ENCODE results near the gene ZNF232. TPM values are rescaled to one million over a fixed set of nuclear protein-coding genes. Genes with fewer than 3 reads are reported as not detected.
"Not testable (repeated sequence)": the region's sequence is repeated elsewhere in the genome, so short reads cannot be mapped to it uniquely, and the experiment has no call there.

ZNF232 gene
- polyA plus RNA-seq, 2 donors: 4.3 to 5.8 TPM

DNA sequence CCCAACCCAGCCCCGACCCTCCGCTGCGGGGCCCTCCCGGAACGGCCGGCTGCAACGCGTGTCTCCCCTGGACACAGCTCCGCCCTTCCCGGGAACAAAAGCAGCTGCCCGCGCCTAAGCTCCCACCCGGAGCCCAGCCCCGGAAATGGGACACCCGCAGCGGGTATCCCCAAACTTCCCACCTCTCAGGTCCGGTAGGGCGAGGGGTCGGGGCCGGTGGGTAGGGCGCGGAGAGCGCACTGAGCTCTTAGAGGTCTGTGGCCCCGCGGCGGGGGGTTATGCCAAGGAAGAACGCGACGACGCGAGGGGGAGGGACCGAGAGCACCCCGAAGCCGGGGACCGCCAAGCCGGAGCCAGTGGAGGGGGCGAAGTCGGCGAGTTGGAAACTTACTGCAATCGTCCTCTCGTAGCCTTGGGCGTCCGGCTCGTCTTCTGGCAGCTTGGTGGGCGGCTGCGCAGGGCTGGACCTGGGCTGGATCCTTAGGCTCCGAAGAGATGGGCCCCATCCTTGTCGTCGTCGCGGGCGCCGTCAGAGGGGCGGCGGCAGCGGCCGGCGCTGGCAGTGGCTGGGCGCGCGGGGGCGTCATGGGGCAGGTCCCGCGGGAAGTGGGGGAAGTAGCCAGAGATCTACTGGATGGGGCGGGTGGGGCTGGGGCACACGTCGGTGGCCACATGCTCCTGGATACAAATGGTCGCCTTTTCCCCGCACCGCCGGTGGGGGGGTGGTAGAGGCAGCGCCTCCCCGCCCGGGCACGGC, 11.1 kb upstream of the ZNF232 start:
- Histone ChIP-seq H3K4me1 (ENCODE audit: control insufficient read depth in 2 of 2, insufficient read depth in 2 of 2, low read length in 1 of 2) (peaks cover 0 to 7% of the 10 kb centered on the region in 2 donors), H3K27ac (ENCODE audit: low read depth in 2 of 2, low read length in 1 of 2) (no peak overlapping the region), H3K4me3 (ENCODE audit: low read depth in 1 of 2, low read length in 2 of 2) (peak overlapping the region; percentile 38 to 43), H3K36me3 (ENCODE audit: control insufficient read depth in 2 of 2, insufficient read depth in 2 of 2, low read length in 1 of 2) (no peaks in the 10 kb centered on the region), H3K9me3 (ENCODE audit: control insufficient read depth in 2 of 2, insufficient read depth in 1 of 2, low read depth in 1 of 2, low read length in 1 of 2) (peaks cover 0 to 4% of the 10 kb centered on the region in 2 donors), H3K27me3 (ENCODE audit: control insufficient read depth in 1 of 2, insufficient read depth in 2 of 2, low read length in 2 of 2) (no peaks in the 10 kb centered on the region)
- WGBS, 2 donors: 2 to 3% methylated on average over 70 to 75 of the region's 75 CpGs

- H3K4me1 ChIP-seq (ENCODE audit: control insufficient read depth in 2 of 2, insufficient read depth in 2 of 2, low read length in 1 of 2); H3K9me3 ChIP-seq (ENCODE audit: control insufficient read depth in 2 of 2, insufficient read depth in 1 of 2, low read depth in 1 of 2, low read length in 1 of 2); H3K27ac ChIP-seq (ENCODE audit: low read depth in 2 of 2, low read length in 1 of 2); H3K36me3 ChIP-seq (ENCODE audit: control insufficient read depth in 2 of 2, insufficient read depth in 2 of 2, low read length in 1 of 2); H3K27me3 ChIP-seq (ENCODE audit: control insufficient read depth in 1 of 2, insufficient read depth in 2 of 2, low read length in 2 of 2); H3K4me3 ChIP-seq (ENCODE audit: low read depth in 1 of 2, low read length in 2 of 2): not testable (repeated sequence)
- WGBS, 2 donors: 71 to 74% methylated on average over 7 of the region's 7 CpGs
Observed at GRCh38 chr17:5122056-5122455, 10.4 kb upstream of the ZNF232 start.

DNA sequence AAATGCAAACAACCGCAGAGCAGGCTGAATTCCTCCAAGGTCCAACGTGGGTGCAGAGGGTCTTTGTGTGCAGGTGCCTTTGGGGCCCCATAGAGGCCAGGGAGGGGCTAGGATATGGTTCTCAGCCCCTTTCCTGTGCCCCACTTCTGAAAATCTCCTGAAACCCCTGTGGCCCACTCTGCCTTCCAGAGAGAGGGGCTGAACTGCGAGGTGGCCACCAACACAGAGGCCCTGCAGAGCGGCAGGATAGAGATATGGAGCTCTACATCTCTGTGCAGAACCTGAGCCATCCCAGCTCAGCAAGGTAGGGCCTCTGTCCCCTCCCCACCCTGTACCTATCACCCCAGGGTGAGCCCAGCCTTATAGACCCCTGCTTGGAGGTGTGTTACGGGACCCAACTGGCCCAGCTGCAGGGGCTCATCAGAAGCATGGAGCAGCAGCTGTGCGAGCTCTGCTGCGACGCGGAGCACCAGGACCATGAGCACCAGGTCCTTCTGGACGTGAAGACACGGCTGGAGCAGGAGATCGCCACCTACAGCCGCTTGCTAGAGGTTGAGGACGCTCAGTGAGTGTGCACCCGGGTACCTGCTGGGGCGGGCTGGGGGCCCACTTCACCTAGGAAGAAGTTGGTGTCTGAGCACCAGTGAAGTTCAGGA, 9.6 kb upstream of the ZNF232 start:
- Histone ChIP-seq H3K27me3 (ENCODE audit: control insufficient read depth in 1 of 2, insufficient read depth in 2 of 2, low read length in 2 of 2) (peaks cover 0 to 2% of the 10 kb centered on the region in 2 donors), H3K27ac (ENCODE audit: low read depth in 2 of 2, low read length in 1 of 2) (no peak overlapping the region), H3K9me3 (ENCODE audit: control insufficient read depth in 2 of 2, insufficient read depth in 1 of 2, low read depth in 1 of 2, low read length in 1 of 2) (peaks cover 0 to 6% of the 10 kb centered on the region in 2 donors), H3K4me3 (ENCODE audit: low read depth in 1 of 2, low read length in 2 of 2) (no peak overlapping the region), H3K36me3 (ENCODE audit: control insufficient read depth in 2 of 2, insufficient read depth in 2 of 2, low read length in 1 of 2) (no peaks in the 10 kb centered on the region), H3K4me1 (ENCODE audit: control insufficient read depth in 2 of 2, insufficient read depth in 2 of 2, low read length in 1 of 2) (peaks cover 0 to 7% of the 10 kb centered on the region in 2 donors)
- 93 to 94% methylated on average over 16 of the region's 16 CpGs for WGBS, 2 donors

DNA sequence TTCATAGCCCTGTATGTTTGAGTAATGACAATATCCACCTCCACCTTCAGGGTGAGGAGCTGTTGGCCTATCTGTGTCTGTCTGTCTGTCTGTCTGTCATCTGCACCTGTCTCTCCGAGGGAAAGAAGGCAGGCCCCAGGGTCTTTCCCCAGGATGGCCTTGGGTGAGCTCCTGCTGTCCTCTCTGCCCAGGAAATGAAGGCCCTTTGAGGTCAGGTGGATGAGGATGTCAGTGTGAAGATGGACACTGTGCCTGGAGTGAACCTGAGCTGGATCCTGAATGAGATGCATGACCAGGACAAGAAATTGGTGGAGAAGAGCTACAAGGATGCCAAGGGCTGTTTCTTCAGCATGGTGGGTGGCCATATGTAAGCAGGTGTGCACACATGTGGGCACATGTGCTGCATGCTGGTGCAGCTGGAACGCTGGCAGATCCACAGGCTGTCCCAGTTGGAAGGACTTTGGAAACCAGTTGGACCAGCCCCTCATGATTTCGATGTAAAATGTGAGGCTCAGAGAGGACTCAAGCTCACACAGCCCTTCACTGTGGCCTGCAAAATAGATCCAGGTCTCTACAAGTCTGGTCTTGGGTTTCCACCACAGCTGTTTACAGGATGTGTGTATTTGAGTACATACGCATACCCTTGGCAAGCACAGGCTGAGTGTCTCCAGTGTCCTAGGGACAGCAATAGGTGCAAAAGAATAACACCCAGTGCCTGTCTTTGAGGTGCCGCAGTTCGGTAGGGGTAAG, 8.9 kb upstream of the ZNF232 start:
- H3K27me3 ChIP-seq (ENCODE audit: control insufficient read depth in 1 of 2, insufficient read depth in 2 of 2, low read length in 2 of 2); H3K4me1 ChIP-seq (ENCODE audit: control insufficient read depth in 2 of 2, insufficient read depth in 2 of 2, low read length in 1 of 2); H3K36me3 ChIP-seq (ENCODE audit: control insufficient read depth in 2 of 2, insufficient read depth in 2 of 2, low read length in 1 of 2); H3K4me3 ChIP-seq (ENCODE audit: low read depth in 1 of 2, low read length in 2 of 2); H3K27ac ChIP-seq (ENCODE audit: low read depth in 2 of 2, low read length in 1 of 2): not testable (repeated sequence)
- H3K9me3 ChIP-seq (ENCODE audit: control insufficient read depth in 2 of 2, insufficient read depth in 1 of 2, low read depth in 1 of 2, low read length in 1 of 2): peaks cover 0 to 11% of the 10 kb centered on the region in 2 donors
- WGBS, 2 donors: 76 to 83% methylated on average over 6 of the region's 6 CpGs

GRCh38 chr17:5120036-5120435, 8.4 kb upstream of the ZNF232 start:
- peaks cover 0 to 9% of the 10 kb centered on the region in 2 donors for H3K4me1 ChIP-seq (ENCODE audit: control insufficient read depth in 2 of 2, insufficient read depth in 2 of 2, low read length in 1 of 2)
- peaks cover 0 to 12% of the 10 kb centered on the region in 2 donors for H3K9me3 ChIP-seq (ENCODE audit: control insufficient read depth in 2 of 2, insufficient read depth in 1 of 2, low read depth in 1 of 2, low read length in 1 of 2)
- no peak overlapping the region for H3K27ac ChIP-seq (ENCODE audit: low read depth in 2 of 2, low read length in 1 of 2)
- no peak overlapping the region for H3K4me3 ChIP-seq (ENCODE audit: low read depth in 1 of 2, low read length in 2 of 2)
- WGBS, 2 donors: 84 to 86% methylated on average over 7 of the region's 7 CpGs
- H3K27me3 ChIP-seq (ENCODE audit: control insufficient read depth in 1 of 2, insufficient read depth in 2 of 2, low read length in 2 of 2): peaks cover 0 to 12% of the 10 kb centered on the region in 2 donors
- no peaks in the 10 kb centered on the region for H3K36me3 ChIP-seq (ENCODE audit: control insufficient read depth in 2 of 2, insufficient read depth in 2 of 2, low read length in 1 of 2)

GRCh38 chr17:5118219-5118618, 6.5 kb upstream of the ZNF232 start:
- no peaks in the 10 kb centered on the region for H3K36me3 ChIP-seq (ENCODE audit: control insufficient read depth in 2 of 2, insufficient read depth in 2 of 2, low read length in 1 of 2)
- 81 to 82% methylated on average over 6 of the region's 6 CpGs for WGBS, 2 donors

DNA sequence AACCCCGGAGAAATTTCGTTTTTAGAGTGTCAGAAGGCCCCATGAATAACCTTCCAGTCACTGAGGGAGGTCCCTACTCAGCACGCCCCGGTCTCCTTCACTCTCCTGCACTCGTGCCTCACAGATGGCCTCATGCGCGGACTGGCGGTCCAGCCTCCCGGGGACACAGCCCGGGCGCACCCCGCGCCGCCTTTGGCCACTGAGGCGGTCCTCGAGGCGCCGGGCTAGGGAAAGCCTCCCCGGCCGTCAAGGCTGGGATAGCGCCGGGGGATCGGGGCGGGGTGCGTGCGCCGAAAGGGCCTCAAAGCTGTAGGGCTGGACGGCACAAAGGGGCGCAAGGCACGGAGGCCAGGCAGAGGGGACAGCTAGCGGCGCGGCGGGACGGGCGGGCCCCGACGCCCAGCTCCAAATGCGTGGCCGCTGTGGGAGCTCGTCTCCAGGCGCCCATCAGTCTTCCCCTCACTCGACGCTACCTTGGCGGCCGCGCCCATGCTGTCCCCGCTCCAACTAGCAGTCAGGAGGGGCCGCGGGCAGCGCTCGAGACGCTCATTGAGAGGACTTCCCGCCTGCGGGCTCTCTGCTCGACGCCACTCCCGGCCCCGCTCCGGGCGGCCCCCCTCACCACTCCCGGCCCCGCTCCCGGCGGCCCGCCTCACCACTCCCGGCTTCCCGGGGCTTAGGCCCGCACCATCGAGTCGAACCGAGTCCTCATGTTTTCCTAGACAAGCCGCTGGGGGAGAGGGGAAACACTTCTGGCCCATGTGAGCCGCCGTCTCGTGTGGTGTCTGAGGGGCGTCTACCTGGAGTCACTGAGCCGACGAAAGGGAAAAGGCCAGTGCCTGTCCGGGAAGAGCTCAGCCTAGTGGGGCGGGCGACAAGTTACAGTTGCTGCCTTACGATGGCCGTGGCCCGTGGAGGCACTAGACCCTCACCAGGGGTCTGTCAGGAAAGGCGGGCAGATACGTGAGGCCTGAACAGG, 4.3 kb upstream of the ZNF232 start, which contains the start of gene USP6:
Gene USP6 (plus strand): TSS at position 360 of the 979 bp plus-strand sequence. CDS start 14,336 bp downstream, outside the sequence.
- no peak within 1 kb of the TSS for H3K27ac ChIP-seq (ENCODE audit: low read depth in 2 of 2, low read length in 1 of 2)
- H3K27me3 ChIP-seq (ENCODE audit: control insufficient read depth in 1 of 2, insufficient read depth in 2 of 2, low read length in 2 of 2): peaks cover 0 to 12% of the 10 kb centered on the region in 2 donors
- no peaks in the 10 kb centered on the region for H3K36me3 ChIP-seq (ENCODE audit: control insufficient read depth in 2 of 2, insufficient read depth in 2 of 2, low read length in 1 of 2)
- WGBS, 2 donors: 24 to 27% methylated on average over 84 to 87 of the region's 87 CpGs
- peaks cover 0 to 12% of the 10 kb centered on the region in 2 donors for H3K9me3 ChIP-seq (ENCODE audit: control insufficient read depth in 2 of 2, insufficient read depth in 1 of 2, low read depth in 1 of 2, low read length in 1 of 2)
- H3K4me1 ChIP-seq (ENCODE audit: control insufficient read depth in 2 of 2, insufficient read depth in 2 of 2, low read length in 1 of 2): peaks cover 0 to 2% of the 10 kb centered on the region in 2 donors
- H3K4me3 ChIP-seq (ENCODE audit: low read depth in 1 of 2, low read length in 2 of 2): no peak within 1 kb of the TSS

More at GRCh38 chr17:5118219-5118618, 6.5 kb upstream of the ZNF232 start:
- Histone ChIP-seq H3K4me1 (ENCODE audit: control insufficient read depth in 2 of 2, insufficient read depth in 2 of 2, low read length in 1 of 2) (peaks cover 0 to 6% of the 10 kb centered on the region in 2 donors), H3K27ac (ENCODE audit: low read depth in 2 of 2, low read length in 1 of 2) (no peak overlapping the region), H3K9me3 (ENCODE audit: control insufficient read depth in 2 of 2, insufficient read depth in 1 of 2, low read depth in 1 of 2, low read length in 1 of 2) (peaks cover 0 to 12% of the 10 kb centered on the region in 2 donors), H3K4me3 (ENCODE audit: low read depth in 1 of 2, low read length in 2 of 2) (no peak overlapping the region), H3K27me3 (ENCODE audit: control insufficient read depth in 1 of 2, insufficient read depth in 2 of 2, low read length in 2 of 2) (peaks cover 0 to 12% of the 10 kb centered on the region in 2 donors)

DNA sequence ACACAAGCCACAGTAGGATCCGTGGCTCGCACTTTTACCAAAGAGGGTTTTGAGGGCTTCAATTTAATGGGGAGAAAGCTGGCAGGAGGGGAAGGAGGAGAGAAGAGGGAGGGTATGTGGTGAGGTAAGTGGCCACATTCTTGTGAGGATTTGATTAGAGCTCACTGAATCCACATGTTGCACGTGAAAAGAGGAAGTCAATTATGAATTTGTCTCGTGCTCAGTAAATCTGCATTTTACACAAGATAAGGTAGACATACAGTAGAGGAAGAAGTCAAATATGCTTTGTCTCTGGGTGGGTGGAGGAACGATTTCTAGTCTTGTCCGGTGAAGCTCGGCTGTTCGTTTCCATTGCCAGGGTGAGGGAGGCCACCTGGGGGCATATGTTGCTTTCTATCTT, 862 bp downstream of the ZNF232 start:
- Histone ChIP-seq H3K9me3 (ENCODE audit: control insufficient read depth in 2 of 2, insufficient read depth in 1 of 2, low read depth in 1 of 2, low read length in 1 of 2) (peaks cover 0 to 3% of the 10 kb centered on the region in 2 donors), H3K4me1 (ENCODE audit: control insufficient read depth in 2 of 2, insufficient read depth in 2 of 2, low read length in 1 of 2) (peaks cover 0 to under 1% of the 10 kb centered on the region in 2 donors), H3K27ac (ENCODE audit: low read depth in 2 of 2, low read length in 1 of 2) (no peak overlapping the region), H3K27me3 (ENCODE audit: control insufficient read depth in 1 of 2, insufficient read depth in 2 of 2, low read length in 2 of 2) (peaks cover 0 to 5% of the 10 kb centered on the region in 2 donors), H3K4me3 (ENCODE audit: low read depth in 1 of 2, low read length in 2 of 2) (peak overlapping the region; percentile 82 to 90), H3K36me3 (ENCODE audit: control insufficient read depth in 2 of 2, insufficient read depth in 2 of 2, low read length in 1 of 2) (peaks cover 8 to 17% of the 10 kb centered on the region in 2 donors)
- WGBS, 2 donors: 16 to 24% methylated on average over 8 of the region's 8 CpGs
